ENCODE data around the gene LRG1. TPM values are rescaled to one million over a fixed set of nuclear protein-coding genes. Genes with fewer than 3 reads are reported as not detected.

The LRG1 gene
- total and polyA plus RNA-seq, 2 of the 13 experiments (the other 11 are each of a cell fraction or from before 2014, with no cell fraction given), result 12.0 to 39.3 TPM

- TF ChIP-seq NFATC3 (CRISPR knock-in tag; IDR thresholded peaks at IDR 0.05), result no peak
- peak; percentile 20; the same call in 1 of the 2 replicates for TF ChIP-seq ZBTB33 (CRISPR knock-in tag; IDR thresholded peaks at IDR 0.05)
- peak; percentile 30; the same call in 1 of the 2 replicates for TF ChIP-seq ZNF772 (CRISPR knock-in tag; IDR thresholded peaks at IDR 0.05)
- TF ChIP-seq ARHGAP35 (CRISPR knock-in tag; IDR thresholded peaks at IDR 0.05; ENCODE audit: borderline replicate concordance), result 0 out of 2 replicates have a peak, but pooled peaks have one; percentile 51
- peak; percentile 29; the same call in 1 of the 2 replicates for TF ChIP-seq ZNF264 (CRISPR knock-in tag; IDR thresholded peaks at IDR 0.05)
- peak; percentile 92 for TF ChIP-seq NR2F2 (IDR thresholded peaks at IDR 0.05; ENCODE audit: borderline replicate concordance, low read depth)
- TF ChIP-seq ZNF276 (CRISPR knock-in tag; IDR thresholded peaks at IDR 0.05; ENCODE audit: low read depth), result peak; percentile 26; the same call in 1 of the 2 replicates
- peak; percentile 82; the same call in 1 of the 2 replicates for TF ChIP-seq ARID4A (CRISPR knock-in tag; IDR thresholded peaks at IDR 0.05; ENCODE audit: borderline replicate concordance)
- TF ChIP-seq UBTF (CRISPR knock-in tag; IDR thresholded peaks at IDR 0.05), result peak; percentile 78
- peak; percentile 62; the same call in 1 of the 2 replicates for TF ChIP-seq ZNF691 (CRISPR knock-in tag; IDR thresholded peaks at IDR 0.05; ENCODE audit: borderline replicate concordance, low read depth)
- TF ChIP-seq ATF7 (IDR thresholded peaks at IDR 0.05), result no peak
- TF ChIP-seq ATF7 (CRISPR knock-in tag; IDR thresholded peaks at IDR 0.05), result no peak
- TF ChIP-seq ZNF160 (CRISPR knock-in tag; IDR thresholded peaks at IDR 0.05), result peak; percentile 67
- no peak for TF ChIP-seq SMARCC2 (IDR thresholded peaks at IDR 0.05)
- peak; percentile 50; the same call in 1 of the 2 replicates for TF ChIP-seq ZNF451 (CRISPR knock-in tag; IDR thresholded peaks at IDR 0.05)
Observed at GRCh38 chr19:4583961-4584669, 44.3 kb upstream of the LRG1 start (continued).
